Measurements from ENCODE around the gene NNT. TPM values are rescaled to one million over a fixed set of nuclear protein-coding genes. Genes with fewer than 3 reads are reported as not detected.

Gene NNT
- total and polyA plus RNA-seq, 9 of the 15 experiments (the other 6 are each of a cell fraction or from before 2014, with no cell fraction given): 21.9 to 68.6 (median 42.2) TPM

GRCh38 chr5:43700601-43701000 lies 97.6 kb downstream of the NNT start (continued):
- TF ChIP-seq, protein P1, sequence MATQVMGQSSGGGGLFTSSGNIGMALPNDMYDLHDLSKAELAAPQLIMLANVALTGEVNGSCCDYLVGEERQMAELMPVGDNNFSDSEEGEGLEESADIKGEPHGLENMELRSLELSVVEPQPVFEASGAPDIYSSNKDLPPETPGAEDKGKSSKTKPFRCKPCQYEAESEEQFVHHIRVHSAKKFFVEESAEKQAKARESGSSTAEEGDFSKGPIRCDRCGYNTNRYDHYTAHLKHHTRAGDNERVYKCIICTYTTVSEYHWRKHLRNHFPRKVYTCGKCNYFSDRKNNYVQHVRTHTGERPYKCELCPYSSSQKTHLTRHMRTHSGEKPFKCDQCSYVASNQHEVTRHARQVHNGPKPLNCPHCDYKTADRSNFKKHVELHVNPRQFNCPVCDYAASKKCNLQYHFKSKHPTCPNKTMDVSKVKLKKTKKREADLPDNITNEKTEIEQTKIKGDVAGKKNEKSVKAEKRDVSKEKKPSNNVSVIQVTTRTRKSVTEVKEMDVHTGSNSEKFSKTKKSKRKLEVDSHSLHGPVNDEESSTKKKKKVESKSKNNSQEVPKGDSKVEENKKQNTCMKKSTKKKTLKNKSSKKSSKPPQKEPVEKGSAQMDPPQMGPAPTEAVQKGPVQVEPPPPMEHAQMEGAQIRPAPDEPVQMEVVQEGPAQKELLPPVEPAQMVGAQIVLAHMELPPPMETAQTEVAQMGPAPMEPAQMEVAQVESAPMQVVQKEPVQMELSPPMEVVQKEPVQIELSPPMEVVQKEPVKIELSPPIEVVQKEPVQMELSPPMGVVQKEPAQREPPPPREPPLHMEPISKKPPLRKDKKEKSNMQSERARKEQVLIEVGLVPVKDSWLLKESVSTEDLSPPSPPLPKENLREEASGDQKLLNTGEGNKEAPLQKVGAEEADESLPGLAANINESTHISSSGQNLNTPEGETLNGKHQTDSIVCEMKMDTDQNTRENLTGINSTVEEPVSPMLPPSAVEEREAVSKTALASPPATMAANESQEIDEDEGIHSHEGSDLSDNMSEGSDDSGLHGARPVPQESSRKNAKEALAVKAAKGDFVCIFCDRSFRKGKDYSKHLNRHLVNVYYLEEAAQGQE (IDR thresholded peaks at IDR 0.05; ENCODE audit: borderline replicate concordance): no peak
- TF ChIP-seq, protein P1 (CRISPR knock-in tag; IDR thresholded peaks at IDR 0.05; ENCODE audit: low read depth): no peak
- TF ChIP-seq ZNF274 (IDR thresholded peaks at IDR 0.05; ENCODE audit: borderline replicate concordance, low read depth, low read length) (no peak), NR1H2 (CRISPR knock-in tag; IDR thresholded peaks at IDR 0.05) (no peak), CC2D1A (IDR thresholded peaks at IDR 0.05) (no peak)

Measured in K562 (cell line).